Endothelial cell of umbilical vein (primary cell): ENCODE data around the gene BABAM2. TPM values are rescaled to one million over a fixed set of nuclear protein-coding genes. Genes with fewer than 3 reads are reported as not detected.

Experiments used
- BruUV-seq: library from RNA; stranded (reverse); fragments of 400-500 nt; replicated peaks from 2 replicates; lab custom pipeline; 2021; lab: Mats Ljungman, UMichigan
- CTCF ChIA-PET: fragments of 300-600, 350-600 bp; sonication (Branson Sonifier 250); formaldehyde crosslinking; loops from one replicate; lab custom pipeline; 2021; ENCODE audit warnings: antibody characterized with exemption, inconsistent platforms; lab: Charles Lee
- POLR2A ChIA-PET: fragments of 300-600, 350-600 bp; sonication (Branson Sonifier 250); formaldehyde crosslinking; loops from one replicate; lab custom pipeline; 2021; ENCODE audit warnings: antibody characterized with exemption, inconsistent platforms; lab: Charles Lee
- DNase-seq: peaks from one replicate; pipeline ENCODE4 v3.0.0-alpha.2; 2011; ENCODE audit warnings: low read depth, low spot score
- FAIRE-seq: peaks from 2 replicates; lab custom pipeline; 2011; peaks lifted over from hg19 to GRCh38; lab: Jason Lieb, UNC
- H2AFZ ChIP-seq: 2 replicates; pipeline ENCODE4 v1.6.0; 2012; ENCODE audit warnings: low read depth, low read length, control low read depth, inconsistent platforms
- H3K27ac ChIP-seq: 2 replicates; pipeline ENCODE4 v1.5.1; 2011; ENCODE audit warnings: low read depth, mild to moderate bottlenecking, control low read depth, low read length, moderate library complexity; ENCODE audit not compliant: insufficient read depth
- H3K27me3 ChIP-seq, 2 experiments: 2 replicates each; pipeline versions ENCODE4 v1.6.0 to v1.6.1; 2011; ENCODE audit warnings: low read length in 2 of 2, mixed read lengths in 1 of 2; ENCODE audit not compliant: control insufficient read depth in 2 of 2, insufficient read depth in 2 of 2
- H3K36me3 ChIP-seq, 2 experiments: 2 replicates in 1 of 2; 3 replicates in 1 of 2; pipeline ENCODE4 v1.5.1; 2011; ENCODE audit warnings: low read length in 2 of 2, mild to moderate bottlenecking in 1 of 2, moderate library complexity in 1 of 2; ENCODE audit not compliant: control insufficient read depth in 2 of 2, insufficient read depth in 2 of 2; ENCODE audit errors: extremely low read depth in 1 of 2
- H3K4me1 ChIP-seq: 3 replicates; pipeline ENCODE4 v1.5.1; 2011; ENCODE audit warnings: mild to moderate bottlenecking, low read length; ENCODE audit not compliant: control insufficient read depth, insufficient read depth; ENCODE audit errors: extremely low read depth
- H3K4me2 ChIP-seq: 2 replicates; pipeline ENCODE4 v1.6.1; 2011; ENCODE audit warnings: low read length, control low read depth, mixed read lengths; ENCODE audit not compliant: insufficient read depth
- H3K4me3 ChIP-seq, 3 experiments: fragments of 200-600 bp in 1 of 3; sonication (generic), shearing (Covaris generic) in 1 of 3; replicated peaks in 1 of 3; 2 replicates each; pipeline ENCODE4 v1.5.1; 2011 to 2016; ENCODE audit warnings: control low read depth in 3 of 3, low read length in 3 of 3, mild to moderate bottlenecking in 2 of 3, inconsistent platforms in 1 of 3, low read depth in 1 of 3, moderate library complexity in 1 of 3; ENCODE audit not compliant: insufficient read depth in 1 of 3
- H3K79me2 ChIP-seq: 2 replicates; pipeline ENCODE4 v1.6.0; 2012; ENCODE audit warnings: low read length, inconsistent platforms; ENCODE audit not compliant: control insufficient read depth, insufficient read depth
- H3K9ac ChIP-seq: replicated peaks from 2 replicates; pipeline ENCODE3; 2011; ENCODE audit warnings: low read length, control low read depth; ENCODE audit not compliant: insufficient read depth; ENCODE audit errors: extremely low read depth
- H3K9me1 ChIP-seq: replicated peaks from 3 replicates; pipeline ENCODE4 v1.6.0; 2011; ENCODE audit warnings: mild to moderate bottlenecking, low read length; ENCODE audit not compliant: control insufficient read depth, insufficient read depth; ENCODE audit errors: extremely low read depth
- H3K9me3 ChIP-seq: replicated peaks from 2 replicates; pipeline ENCODE4 v1.5.1; 2012; ENCODE audit warnings: low read length, inconsistent platforms; ENCODE audit not compliant: control insufficient read depth, insufficient read depth
- H4K20me1 ChIP-seq: replicated peaks from 2 replicates; pipeline ENCODE3; 2011; ENCODE audit warnings: mild to moderate bottlenecking, low read length; ENCODE audit not compliant: control insufficient read depth, insufficient read depth; ENCODE audit errors: extremely low read depth
- EZH2 ChIP-seq: IDR thresholded peaks from 2 replicates; pipeline ENCODE4 v1.6.1; 2012; ENCODE audit warnings: borderline replicate concordance, low read depth, mild to moderate bottlenecking, moderate library complexity, low read length, inconsistent platforms; ENCODE audit not compliant: severe bottlenecking
- FOS ChIP-seq: IDR thresholded peaks from 2 replicates; pipeline ENCODE4 v1.6.1; 2011; ENCODE audit warnings: mild to moderate bottlenecking, low read length, moderate library complexity, borderline replicate concordance; ENCODE audit not compliant: insufficient read depth
- GATA2 ChIP-seq: IDR thresholded peaks from 2 replicates; pipeline ENCODE4 v1.7.0; 2011; ENCODE audit warnings: low read depth, mild to moderate bottlenecking, moderate library complexity, mixed read lengths, low read length; ENCODE audit not compliant: insufficient read length, insufficient read depth
- JUN ChIP-seq: IDR thresholded peaks from 2 replicates; pipeline ENCODE4 v1.6.1; 2011; ENCODE audit warnings: borderline replicate concordance, low read depth; ENCODE audit not compliant: insufficient read length, insufficient read depth
- MYC ChIP-seq: IDR thresholded peaks from one replicate; pipeline ENCODE4 v1.6.1; 2011; ENCODE audit warnings: mild to moderate bottlenecking, low read depth, low read length
- POLR2A ChIP-seq: IDR thresholded peaks from 2 replicates; pipeline ENCODE4 v1.6.1; 2012; ENCODE audit warnings: low read depth, mild to moderate bottlenecking, control low read depth, low read length
- POLR2AphosphoS5 ChIP-seq: IDR thresholded peaks from 2 replicates; pipeline ENCODE4 v1.6.1; 2012; ENCODE audit warnings: low read depth, mild to moderate bottlenecking, control low read depth, low read length, moderate library complexity; ENCODE audit not compliant: insufficient read depth
- dilution Hi-C: fragments of 300-500 bp; cut with MboI; formaldehyde crosslinking; loops from one replicate; pipeline ENCODE4 v1.15.0; 2019; ENCODE audit warnings: low sequenced_read_pairs; ENCODE audit not compliant: extremely low pct_ligation_motif_present
- intact Hi-C: fragments of 100-400 bp; cut with micrococcal nuclease; formaldehyde crosslinking; loops from one replicate; pipeline ENCODE4 v1.10.0; 2022
- polyA plus RNA-seq, 4 experiments: library from polyadenylated mRNA; depleted of rRNA in 3 of 4; stranded (reverse) in 3 of 4; unstranded in 1 of 4; fragments of >200 nt; gene quantifications; 2 replicates each; pipeline versions ENCODE4 v1.2.1 to v1.2.3, GENCODE V29; 2011 to 2012; ENCODE audit warnings: missing spikeins in 1 of 4
- total RNA-seq: library from RNA; stranded (reverse); gene quantifications from 2 replicates; pipeline ENCODE4 v1.2.3, GENCODE V29; 2021
- TF ChIP-seq, protein P1 (sequence below): IDR thresholded peaks from 2 replicates; pipeline ENCODE4 v1.6.1; 2011; ENCODE audit not compliant: insufficient read depth, insufficient read length
- TF ChIP-seq, protein P2 (sequence below), 2 donors: IDR thresholded peaks; 1 replicate in 1 of 2; 2 replicates in 1 of 2; pipeline ENCODE4 v1.5.1; 2011; ENCODE audit warnings: low read length in 2 of 2, mild to moderate bottlenecking in 2 of 2, moderate library complexity in 2 of 2, control low read depth in 1 of 2, inconsistent platforms in 1 of 2, low read depth in 1 of 2; ENCODE audit not compliant: insufficient read depth in 1 of 2; ENCODE audit errors: extremely low read depth in 1 of 2

Gene BABAM2
- total and polyA plus RNA-seq, 2 donors (not counting 3 experiments of a cell fraction or from before 2014, with no cell fraction given) = 19.9 to 27.6 TPM

GRCh38 chr2:27921880-27922547 lies 31.5 kb downstream of the BABAM2 start:
- H3K9me3 ChIP-seq = no peaks in the 10 kb centered on the region
- no TSS peak for BruUV-seq
- H3K27ac ChIP-seq = no peak overlapping the region
- H3K9ac ChIP-seq = no peak overlapping the region
- no peaks in the 10 kb centered on the region for H3K9me1 ChIP-seq
- DNase-seq (no peak), FAIRE-seq (no peak)
- no peaks in the 10 kb centered on the region for H3K79me2 ChIP-seq
- no peaks in the 10 kb centered on the region for H3K27me3 ChIP-seq
- CTCF ChIA-PET = interaction anchor here (1.6 kb wide), 1 partner anchor 14 kb away, joined by 3 read pairs; no protein-coding TSS in a partner anchor
- dilution Hi-C loops (no loop called here), intact Hi-C loops (no loop called here)
- POLR2A ChIA-PET = no interaction called here
- no peaks in the 10 kb centered on the region for H3K36me3 ChIP-seq
- TF ChIP-seq EZH2 (no peak), POLR2A (no peak), FOS (no peak), JUN (no peak), GATA2 (no peak), MYC (no peak), POLR2AphosphoS5 (no peak)
- TF ChIP-seq, protein P1, sequence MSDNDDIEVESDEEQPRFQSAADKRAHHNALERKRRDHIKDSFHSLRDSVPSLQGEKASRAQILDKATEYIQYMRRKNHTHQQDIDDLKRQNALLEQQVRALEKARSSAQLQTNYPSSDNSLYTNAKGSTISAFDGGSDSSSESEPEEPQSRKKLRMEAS = no peak
- TF ChIP-seq, protein P2, sequence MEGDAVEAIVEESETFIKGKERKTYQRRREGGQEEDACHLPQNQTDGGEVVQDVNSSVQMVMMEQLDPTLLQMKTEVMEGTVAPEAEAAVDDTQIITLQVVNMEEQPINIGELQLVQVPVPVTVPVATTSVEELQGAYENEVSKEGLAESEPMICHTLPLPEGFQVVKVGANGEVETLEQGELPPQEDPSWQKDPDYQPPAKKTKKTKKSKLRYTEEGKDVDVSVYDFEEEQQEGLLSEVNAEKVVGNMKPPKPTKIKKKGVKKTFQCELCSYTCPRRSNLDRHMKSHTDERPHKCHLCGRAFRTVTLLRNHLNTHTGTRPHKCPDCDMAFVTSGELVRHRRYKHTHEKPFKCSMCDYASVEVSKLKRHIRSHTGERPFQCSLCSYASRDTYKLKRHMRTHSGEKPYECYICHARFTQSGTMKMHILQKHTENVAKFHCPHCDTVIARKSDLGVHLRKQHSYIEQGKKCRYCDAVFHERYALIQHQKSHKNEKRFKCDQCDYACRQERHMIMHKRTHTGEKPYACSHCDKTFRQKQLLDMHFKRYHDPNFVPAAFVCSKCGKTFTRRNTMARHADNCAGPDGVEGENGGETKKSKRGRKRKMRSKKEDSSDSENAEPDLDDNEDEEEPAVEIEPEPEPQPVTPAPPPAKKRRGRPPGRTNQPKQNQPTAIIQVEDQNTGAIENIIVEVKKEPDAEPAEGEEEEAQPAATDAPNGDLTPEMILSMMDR (IDR thresholded peaks at IDR 0.05; ENCODE audit: extremely low read depth in 1 of 2, insufficient read depth in 1 of 2, low read depth in 1 of 2, low read length in 2 of 2) = no peak
- H3K4me1 ChIP-seq = peaks cover 17% of the 10 kb centered on the region
- no peak overlapping the region for H3K4me2 ChIP-seq
- H4K20me1 ChIP-seq = no peaks in the 10 kb centered on the region
- no peak overlapping the region for H2AFZ ChIP-seq
- no peak overlapping the region for H3K4me3 ChIP-seq
